ENCODE results near the gene NAA80. TPM values are rescaled to one million over a fixed set of nuclear protein-coding genes. Genes with fewer than 3 reads are reported as not detected.

NAA80 gene, protein sequence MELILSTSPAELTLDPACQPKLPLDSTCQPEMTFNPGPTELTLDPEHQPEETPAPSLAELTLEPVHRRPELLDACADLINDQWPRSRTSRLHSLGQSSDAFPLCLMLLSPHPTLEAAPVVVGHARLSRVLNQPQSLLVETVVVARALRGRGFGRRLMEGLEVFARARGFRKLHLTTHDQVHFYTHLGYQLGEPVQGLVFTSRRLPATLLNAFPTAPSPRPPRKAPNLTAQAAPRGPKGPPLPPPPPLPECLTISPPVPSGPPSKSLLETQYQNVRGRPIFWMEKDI
- total RNA-seq (2014; rRNA removed; shearing (Covaris generic)), result 0.47 and 2.2 TPM in 2 replicates

DNA sequence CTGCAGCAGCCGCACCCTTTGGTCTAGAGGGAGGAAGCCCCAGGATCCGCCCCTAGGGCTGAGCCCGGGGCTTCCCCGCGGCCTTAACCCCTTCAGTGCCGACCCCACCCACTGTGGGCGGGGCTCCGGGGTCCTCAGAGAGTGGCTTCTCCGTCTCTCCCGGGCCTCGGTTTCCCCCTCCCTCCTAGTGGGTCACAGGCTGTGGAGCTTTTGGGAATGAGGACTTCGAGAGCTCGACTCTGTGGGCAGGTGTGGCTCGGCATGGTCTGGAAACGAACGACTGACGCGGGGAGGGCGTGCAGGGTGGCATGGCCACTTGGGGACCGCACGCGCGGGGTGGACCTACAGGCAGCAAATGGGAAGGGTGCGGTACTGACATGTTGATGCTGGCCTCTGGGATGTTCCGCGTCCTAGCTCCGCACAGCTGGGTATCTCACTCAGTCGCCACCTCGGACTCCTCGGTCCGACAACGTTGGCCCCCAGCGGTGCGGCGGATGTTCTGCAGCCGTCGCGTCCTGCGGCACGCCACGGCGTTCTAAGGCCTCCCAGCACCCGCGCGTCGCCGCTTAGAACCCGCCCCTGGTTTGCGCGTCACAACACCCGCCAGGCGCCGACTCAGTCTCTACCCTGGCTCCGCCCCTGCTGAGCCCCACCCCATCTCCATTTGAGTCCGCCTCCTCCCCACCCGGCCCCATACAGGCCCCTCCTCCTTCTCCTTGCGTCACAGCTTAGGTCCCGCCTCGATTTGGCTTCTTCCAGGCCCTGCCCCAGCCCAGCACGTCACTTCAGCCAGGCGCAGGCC lies at the start of gene NAA80, which contains the start of gene HYAL3:
Gene NAA80 (minus strand): TSS at position 570 of the 802 bp plus-strand sequence. CDS start 1,942 bp downstream, outside the sequence.
Gene HYAL3 (minus strand): TSS at position 570 of the 802 bp plus-strand sequence. CDS start 3,803 bp downstream, outside the sequence.
- no peaks in the 10 kb centered on the region for H3K9me3 ChIP-seq (replicated peaks)
- peak; percentile 92 to 99 for DNase-seq (ENCODE audit: low read depth in 1 of 2, low spot score in 2 of 2)
- no peaks in the 10 kb centered on the region for H3K36me3 ChIP-seq
- peak within 1 kb of the TSS; percentile 50 for H3K4me3 ChIP-seq
- H3K27me3 ChIP-seq (replicated peaks), result no peaks in the 10 kb centered on the region
- H3K27ac ChIP-seq, result peak within 1 kb of the TSS; percentile 71
- H3K4me1 ChIP-seq (replicated peaks), result peaks cover 16% of the 10 kb centered on the region

DNA sequence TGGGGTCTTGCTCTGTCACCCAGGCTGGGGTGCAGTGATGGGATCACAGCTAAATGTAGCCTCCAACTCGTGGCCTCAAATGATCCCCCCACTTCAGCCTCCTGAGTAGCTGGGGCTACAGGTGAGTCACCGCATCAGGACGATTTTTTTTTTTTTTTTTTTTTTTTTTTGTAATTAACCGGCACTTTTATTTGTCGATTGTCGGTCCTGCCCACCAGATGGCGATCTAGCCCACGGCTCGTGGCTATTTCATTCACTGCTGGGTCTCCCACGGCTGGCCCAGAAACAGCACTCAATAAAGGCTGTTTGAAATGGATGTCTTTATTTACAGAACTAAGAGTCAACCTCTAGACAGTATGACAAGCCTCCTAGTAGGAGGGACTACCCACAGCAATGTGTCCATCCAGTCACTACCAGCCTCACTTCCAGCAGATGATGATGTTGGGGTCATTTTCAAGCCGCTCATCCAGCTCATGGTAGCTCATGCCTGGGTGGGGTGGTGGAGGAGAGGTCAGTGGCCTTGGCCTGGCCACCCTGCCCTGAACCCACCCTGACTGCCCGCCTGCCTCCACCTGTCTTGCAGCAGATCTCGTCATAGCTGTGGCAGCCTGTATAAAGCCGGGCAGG lies 48.1 kb upstream of the NAA80 start:
- peaks cover 27% of the 10 kb centered on the region for H3K4me1 ChIP-seq (replicated peaks)
- no peak overlapping the region for H3K27ac ChIP-seq
- H3K4me3 ChIP-seq, result no peak overlapping the region
- peaks cover 17% of the 10 kb centered on the region for H3K36me3 ChIP-seq
- H3K27me3 ChIP-seq (replicated peaks), result no peaks in the 10 kb centered on the region
- peak; percentile 60 to 67 for DNase-seq (ENCODE audit: low read depth in 1 of 2, low spot score in 2 of 2)
- no peaks in the 10 kb centered on the region for H3K9me3 ChIP-seq (replicated peaks)

DNA sequence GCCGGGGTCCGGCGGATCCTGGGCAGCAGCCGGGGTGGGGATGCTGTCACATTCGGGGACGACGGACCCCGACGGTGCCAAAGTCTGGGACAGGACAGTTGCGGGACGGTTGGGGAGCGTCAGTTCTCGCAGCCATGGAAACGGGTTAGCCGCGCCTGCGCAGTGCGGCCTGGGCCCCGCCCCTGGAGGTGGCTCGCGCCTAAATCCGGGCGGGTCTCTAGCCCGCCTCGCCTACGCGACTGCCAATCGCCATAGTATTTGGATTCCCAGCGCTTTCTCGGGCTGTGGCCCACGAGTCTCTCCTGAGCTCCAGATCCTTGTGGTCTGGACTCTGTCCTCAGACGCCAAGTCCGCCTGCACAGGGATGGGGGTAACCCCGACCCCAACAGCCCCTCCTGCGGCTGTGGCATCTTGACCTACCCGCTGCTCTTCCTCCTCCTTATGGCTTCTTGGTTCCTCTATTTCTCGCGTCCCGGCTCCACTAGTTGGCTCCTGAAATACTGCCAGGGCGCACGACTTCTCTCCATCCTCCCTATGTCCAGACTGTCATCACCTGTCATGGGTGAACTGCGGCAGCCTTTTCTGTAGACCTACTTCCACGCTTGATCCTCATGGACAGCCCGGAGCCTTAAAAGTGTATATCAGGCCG lies 46.5 kb upstream of the NAA80 start, which contains the start of gene ZMYND10:
Gene ZMYND10 (minus strand): TSS at position 147 of the 649 bp plus-strand sequence. CDS start 153 bp downstream, outside the sequence.
- Histone ChIP-seq H3K36me3 (peaks cover 6% of the 10 kb centered on the region; the same call in 1 of the 2 replicates), H3K27ac (no peak within 1 kb of the TSS), H3K4me3 (peak within 1 kb of the TSS; percentile 26), H3K27me3 (replicated peaks) (no peaks in the 10 kb centered on the region), H3K9me3 (replicated peaks) (no peaks in the 10 kb centered on the region), H3K4me1 (replicated peaks) (peaks cover 18% of the 10 kb centered on the region)
- peak; percentile 34 to 68 for DNase-seq (ENCODE audit: low read depth in 1 of 2, low spot score in 2 of 2)

DNA sequence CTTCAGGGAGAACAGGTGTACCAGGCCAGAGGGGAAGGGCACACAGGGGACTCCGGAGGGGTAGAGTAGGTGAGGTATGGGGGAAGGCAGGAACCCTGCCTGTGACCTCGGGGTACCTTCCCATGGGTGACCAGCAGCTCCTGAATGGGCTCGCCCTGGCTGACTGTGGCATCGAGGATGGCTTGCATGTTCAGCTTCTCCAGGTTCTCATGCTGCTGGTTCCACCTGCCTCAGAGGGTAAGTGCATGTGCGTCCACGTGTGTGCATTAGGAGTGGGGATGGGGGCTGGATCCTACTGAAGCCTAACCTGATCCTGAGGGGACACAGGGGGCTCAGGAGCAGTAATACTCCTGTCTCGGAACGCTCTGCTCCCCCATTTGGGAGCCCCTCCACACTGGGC lies 45.8 kb upstream of the NAA80 start:
- no peaks in the 10 kb centered on the region for H3K9me3 ChIP-seq (replicated peaks)
- no peak overlapping the region for H3K4me3 ChIP-seq
- no peak for DNase-seq (ENCODE audit: low read depth in 1 of 2, low spot score in 2 of 2)
- no peak overlapping the region for H3K27ac ChIP-seq
- H3K36me3 ChIP-seq, result 0 out of 2 replicates have a peak, but pooled peaks cover 6% of the 10 kb centered on the region
- no peaks in the 10 kb centered on the region for H3K27me3 ChIP-seq (replicated peaks)
- peaks cover 13% of the 10 kb centered on the region for H3K4me1 ChIP-seq (replicated peaks)

DNA sequence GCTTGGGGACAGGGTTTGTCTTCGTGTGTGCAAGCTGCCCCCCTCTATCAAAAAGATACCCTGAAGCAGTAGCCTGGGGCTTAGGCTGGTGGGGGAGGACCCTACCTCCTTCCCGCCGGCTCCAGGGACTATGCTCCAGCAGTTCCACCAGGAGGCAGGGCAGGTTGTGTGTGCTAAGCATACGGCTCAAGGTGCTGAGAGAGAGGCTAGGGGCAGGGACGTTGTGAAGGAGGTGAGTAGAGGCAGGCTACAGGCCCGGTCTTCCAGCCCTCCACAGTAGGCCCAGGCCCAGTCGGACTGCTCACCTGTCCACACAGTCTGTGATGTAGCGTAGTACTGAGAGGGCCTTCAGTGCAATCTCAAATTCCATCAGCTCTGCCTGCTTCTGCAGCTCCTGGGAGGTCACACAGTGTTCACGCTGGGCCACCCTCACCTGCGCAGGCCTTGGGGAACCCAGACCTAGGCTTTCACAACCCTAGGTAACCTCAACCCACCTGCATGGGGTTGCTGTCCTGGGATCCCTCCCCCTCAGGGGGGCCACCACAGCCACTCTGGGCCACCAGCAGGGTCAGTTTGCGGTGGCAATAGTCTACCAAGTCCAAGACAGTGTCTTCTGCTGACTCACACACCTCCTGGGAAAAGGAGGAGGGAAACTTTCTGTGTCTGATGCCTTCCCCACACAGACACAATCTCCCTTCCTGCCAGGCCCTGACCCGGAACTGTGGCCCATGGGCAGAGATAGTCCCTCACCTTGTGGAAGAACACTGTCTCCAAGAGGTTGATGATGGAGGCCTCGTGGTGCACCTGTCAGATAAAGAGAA lies 43.8 kb upstream of the NAA80 start:
- no peak overlapping the region for H3K4me3 ChIP-seq
- no peaks in the 10 kb centered on the region for H3K9me3 ChIP-seq (replicated peaks)
- DNase-seq (ENCODE audit: low read depth in 1 of 2, low spot score in 2 of 2), result no peak

DNA sequence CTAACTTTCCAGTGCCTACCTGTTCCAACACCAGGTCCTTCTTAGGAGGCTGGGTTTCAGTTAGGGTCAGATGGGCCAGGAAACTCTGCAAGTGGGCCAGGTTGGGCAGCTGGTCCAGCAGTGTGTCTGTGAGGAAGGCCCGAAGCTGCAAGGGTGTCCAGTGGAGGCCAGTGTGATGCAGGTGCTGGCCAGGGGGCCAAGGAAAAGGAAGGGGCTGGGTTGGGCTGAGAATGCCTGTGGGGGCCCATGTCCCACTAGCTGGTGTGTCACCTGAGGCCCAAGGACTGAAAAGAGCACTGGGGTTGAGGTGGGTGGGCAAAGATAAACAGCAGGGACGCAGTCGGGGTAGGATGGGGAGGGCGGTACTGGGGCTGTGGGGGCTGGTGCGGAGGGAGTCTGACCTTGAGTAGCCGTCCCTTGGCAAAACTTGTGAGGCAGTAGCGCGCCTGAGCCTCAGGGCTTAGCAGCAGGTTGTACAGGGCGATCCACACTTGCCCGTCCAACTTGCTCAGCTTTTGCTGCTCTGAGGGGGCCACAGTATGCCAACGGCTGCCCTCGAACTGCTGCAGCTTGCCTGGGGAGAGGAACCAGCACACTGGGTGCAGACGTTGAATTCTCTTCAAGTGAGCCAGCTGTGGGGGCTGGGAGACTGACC lies 42.9 kb upstream of the NAA80 start:
- Histone ChIP-seq H3K27ac (no peak overlapping the region), H3K36me3 (peaks cover under 1% of the 10 kb centered on the region), H3K9me3 (replicated peaks) (no peaks in the 10 kb centered on the region)

More for the DNA sequence above, 43.8 kb upstream of the NAA80 start:
- Histone ChIP-seq H3K27ac (no peak overlapping the region), H3K36me3 (0 out of 2 replicates have a peak, but pooled peaks cover 5% of the 10 kb centered on the region), H3K27me3 (replicated peaks) (no peaks in the 10 kb centered on the region), H3K4me1 (replicated peaks) (peaks cover 12% of the 10 kb centered on the region)

DNA sequence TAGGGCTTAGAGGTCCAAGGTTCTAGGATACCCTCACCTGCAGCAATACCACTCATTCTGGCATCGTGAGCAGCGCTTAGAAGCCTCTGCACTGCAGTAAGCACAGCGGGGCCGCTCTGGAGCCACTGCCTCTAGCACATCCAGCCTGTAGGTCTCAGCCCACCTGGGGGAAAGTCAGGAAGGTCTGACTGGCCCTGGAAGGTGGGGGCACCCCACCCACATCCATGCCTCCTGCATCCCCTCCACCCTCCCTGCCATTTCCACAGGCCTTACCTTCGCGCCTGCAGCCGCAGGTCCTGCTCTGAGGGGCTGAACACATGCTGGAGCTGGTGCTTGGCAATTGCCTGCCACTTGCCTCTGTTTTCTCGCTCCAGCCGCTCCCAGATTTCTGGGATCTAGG lies 42.3 kb upstream of the NAA80 start:
- no peak overlapping the region for H3K27ac ChIP-seq
- H3K27me3 ChIP-seq (replicated peaks), result no peaks in the 10 kb centered on the region
- H3K36me3 ChIP-seq, result peaks cover 6% of the 10 kb centered on the region
- no peak for DNase-seq (ENCODE audit: low read depth in 1 of 2, low spot score in 2 of 2)
- H3K4me1 ChIP-seq (replicated peaks), result peaks cover 17% of the 10 kb centered on the region
- H3K4me3 ChIP-seq, result no peak overlapping the region
- no peaks in the 10 kb centered on the region for H3K9me3 ChIP-seq (replicated peaks)

More for the DNA sequence above, 42.9 kb upstream of the NAA80 start:
- H3K4me3 ChIP-seq, result no peak overlapping the region
- no peak for DNase-seq (ENCODE audit: low read depth in 1 of 2, low spot score in 2 of 2)
- no peaks in the 10 kb centered on the region for H3K27me3 ChIP-seq (replicated peaks)
- H3K4me1 ChIP-seq (replicated peaks), result peaks cover 17% of the 10 kb centered on the region

DNA sequence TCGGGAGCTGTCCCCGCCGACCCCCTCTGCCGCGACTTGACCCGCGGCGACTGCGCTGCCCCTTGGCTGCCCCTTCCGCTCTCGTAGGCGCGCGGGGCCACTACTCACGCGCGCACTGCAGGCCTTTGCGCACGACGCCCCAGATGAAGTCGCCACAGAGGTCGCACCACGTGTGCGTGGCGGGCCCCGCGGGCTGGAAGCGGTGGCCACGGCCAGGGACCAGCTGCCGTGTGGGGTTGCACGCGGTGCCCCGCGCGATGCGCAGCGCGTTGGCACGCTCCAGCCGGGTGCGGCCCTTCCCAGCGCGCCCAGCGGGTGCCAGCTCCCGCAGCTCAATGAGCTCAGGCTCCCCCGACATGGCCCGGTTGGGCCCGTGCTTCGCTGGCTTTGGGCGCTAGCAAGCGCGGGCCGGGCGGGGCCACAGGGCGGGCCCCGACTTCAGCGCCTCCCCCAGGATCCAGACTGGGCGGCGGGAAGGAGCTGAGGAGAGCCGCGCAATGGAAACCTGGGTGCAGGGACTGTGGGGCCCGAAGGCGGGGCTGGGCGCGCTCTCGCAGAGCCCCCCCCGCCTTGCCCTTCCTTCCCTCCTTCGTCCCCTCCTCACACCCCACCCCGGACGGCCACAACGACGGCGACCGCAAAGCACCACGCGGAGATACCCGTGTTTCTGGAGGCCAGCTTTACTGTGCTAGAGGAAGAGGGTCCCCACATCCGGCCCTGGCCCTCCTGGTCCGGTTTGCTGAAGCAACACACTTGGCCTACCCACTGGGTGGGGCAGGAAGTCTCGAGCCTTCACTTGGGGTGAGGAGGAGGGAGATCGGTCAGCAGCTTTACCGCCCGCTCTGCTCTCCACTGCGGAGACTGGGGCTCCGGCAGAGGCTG lies 41.5 kb upstream of the NAA80 start, which contains the start of gene RASSF1:
Gene RASSF1 (minus strand): TSS at position 389 of the 882 bp plus-strand sequence. CDS start 31 bp downstream, at position 358.
- Histone ChIP-seq H3K27ac (no peak within 1 kb of the TSS), H3K4me3 (no peak within 1 kb of the TSS), H3K36me3 (peaks cover 15% of the 10 kb centered on the region), H3K9me3 (replicated peaks) (no peaks in the 10 kb centered on the region), H3K27me3 (replicated peaks) (no peaks in the 10 kb centered on the region), H3K4me1 (replicated peaks) (peaks cover 19% of the 10 kb centered on the region)
- DNase-seq (ENCODE audit: low read depth in 1 of 2, low spot score in 2 of 2), result no peak

DNA sequence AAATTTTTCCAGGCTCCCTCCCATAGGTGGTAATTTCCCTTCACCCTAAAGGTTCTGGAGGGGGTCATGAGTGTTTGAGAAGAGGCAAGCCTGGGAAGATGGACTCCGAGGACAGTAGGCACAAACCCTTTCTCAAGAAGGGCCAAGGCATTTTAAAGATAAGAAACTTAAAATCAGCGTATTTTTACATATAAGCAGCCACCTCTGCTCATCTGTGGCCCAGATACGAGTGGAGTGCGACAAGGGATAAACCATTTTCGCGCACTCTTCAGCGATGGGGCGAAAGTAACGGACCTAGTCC lies 40.9 kb upstream of the NAA80 start:
- Histone ChIP-seq H3K4me1 (replicated peaks) (peaks cover 19% of the 10 kb centered on the region), H3K36me3 (peaks cover 19% of the 10 kb centered on the region), H3K27ac (no peak overlapping the region), H3K4me3 (no peak overlapping the region), H3K9me3 (replicated peaks) (no peaks in the 10 kb centered on the region), H3K27me3 (replicated peaks) (no peaks in the 10 kb centered on the region)
- no peak for DNase-seq (ENCODE audit: low read depth in 1 of 2, low spot score in 2 of 2)

DNA sequence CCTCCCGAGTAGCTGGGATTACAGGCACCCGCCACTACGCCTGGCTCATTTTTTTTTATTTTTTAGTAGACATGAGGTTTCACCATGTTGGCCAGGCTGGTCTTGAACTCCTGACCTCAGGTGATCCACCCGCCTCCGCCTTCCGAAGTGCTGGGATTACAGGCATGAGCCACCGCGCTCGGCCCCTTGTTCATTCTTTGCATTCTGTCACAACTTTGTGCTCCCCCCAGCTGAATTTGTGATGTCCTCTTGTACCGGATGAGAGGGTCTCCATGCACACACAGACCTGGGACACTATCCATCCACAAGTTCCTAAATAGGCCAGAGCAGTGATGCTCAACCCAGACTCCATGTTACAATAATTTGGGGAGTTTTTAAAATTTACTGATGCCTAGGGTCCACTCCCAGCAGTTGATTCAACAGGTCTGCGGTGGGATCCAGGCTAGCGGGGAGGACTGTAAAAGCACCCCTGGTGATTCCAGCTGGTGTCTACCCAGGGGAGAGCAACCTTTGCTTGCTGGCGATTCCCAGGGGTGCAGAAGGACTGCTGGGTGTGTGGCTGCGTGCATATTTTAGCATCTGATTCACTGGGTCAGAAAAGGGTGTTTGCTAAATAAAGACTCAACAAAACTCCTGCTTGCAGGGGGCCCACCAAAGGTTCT lies 40.4 kb upstream of the NAA80 start:
- Histone ChIP-seq H3K4me1 (replicated peaks) (peaks cover 20% of the 10 kb centered on the region), H3K27ac (no peak overlapping the region), H3K4me3 (no peak overlapping the region), H3K9me3 (replicated peaks) (no peaks in the 10 kb centered on the region), H3K36me3 (peaks cover 20% of the 10 kb centered on the region), H3K27me3 (replicated peaks) (no peaks in the 10 kb centered on the region)
- DNase-seq (ENCODE audit: low read depth in 1 of 2, low spot score in 2 of 2), result no peak

DNA sequence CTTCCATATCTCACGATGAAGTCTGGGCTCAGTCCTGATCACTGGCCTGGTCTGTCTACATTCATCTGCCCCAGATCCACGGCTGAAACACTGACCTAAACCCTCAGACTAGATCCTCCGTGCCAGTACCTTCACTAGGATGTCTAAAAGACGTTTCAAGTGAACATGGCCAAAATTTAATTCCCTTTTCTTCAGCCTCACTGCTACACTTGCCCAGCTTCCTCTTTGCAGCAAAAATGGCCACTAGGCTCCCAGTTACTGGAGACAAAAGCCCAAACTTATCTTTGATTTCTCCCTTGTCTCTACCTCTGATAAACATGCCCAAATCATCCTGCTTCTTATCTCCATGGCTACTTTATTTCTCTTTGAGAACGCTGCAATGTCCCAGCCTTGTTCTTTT lies 39.8 kb upstream of the NAA80 start:
- no peak for DNase-seq (ENCODE audit: low read depth in 1 of 2, low spot score in 2 of 2)
- H3K27me3 ChIP-seq (replicated peaks), result no peaks in the 10 kb centered on the region
- peaks cover 20% of the 10 kb centered on the region for H3K4me1 ChIP-seq (replicated peaks)
- H3K9me3 ChIP-seq (replicated peaks), result no peaks in the 10 kb centered on the region
- H3K36me3 ChIP-seq, result peaks cover 26% of the 10 kb centered on the region
- H3K4me3 ChIP-seq, result no peak overlapping the region
- H3K27ac ChIP-seq, result no peak overlapping the region

Data from SJSA1 (cell line).